Esophagus muscularis mucosa (tissue), 4 donors: ENCODE measurements around the gene KRTAP10-10.

ENCODE experiments used
- CTCF ChIP-seq, 3 experiments: fragments of 200-600 bp in 2 of 3; fragments of 450-650 bp in 1 of 3; sonication (generic) in 2 of 3; IDR thresholded peaks; one replicate each; pipeline ENCODE4 v1.5.1; 2017 to 2019; ENCODE audit warnings: antibody characterized with exemption in 3 of 3, mild to moderate bottlenecking in 2 of 3, moderate library complexity in 1 of 3
- EP300 ChIP-seq: sonication (generic); formaldehyde crosslinking; IDR thresholded peaks from one replicate; pipeline ENCODE4 v1.6.1; 2017; ENCODE audit warnings: antibody characterized with exemption
- POLR2A ChIP-seq: fragments of 450-650 bp; IDR thresholded peaks from one replicate; pipeline ENCODE4 v1.6.1; 2017; ENCODE audit warnings: antibody characterized with exemption, moderate library complexity, mild to moderate bottlenecking, low read depth
- POLR2AphosphoS5 ChIP-seq, 2 donors: sonication (generic); formaldehyde crosslinking; IDR thresholded peaks; one replicate each; pipeline ENCODE4 v1.6.1; 2017; ENCODE audit warnings: antibody characterized with exemption in 2 of 2

GRCh38 chr21:44616591-44616926 lies 20.6 kb upstream of the KRTAP10-10 start:
- TF ChIP-seq CTCF (IDR thresholded peaks at IDR 0.05): no peak
- TF ChIP-seq POLR2AphosphoS5 (IDR thresholded peaks at IDR 0.05): no peak
- TF ChIP-seq POLR2A: no peak
- no peak for TF ChIP-seq EP300
